NCI-H2107 (cell line): ENCODE results near the gene SUN1.
"Not testable (repeated sequence)": the region's sequence is repeated elsewhere in the genome, so short reads cannot be mapped to it uniquely, and the experiment has no call there.

ENCODE experiments used
- DNase-seq: peaks from one replicate; lab custom pipeline; 2025; lab: John Stamatoyannopoulos, UW

The SUN1 gene

DNA sequence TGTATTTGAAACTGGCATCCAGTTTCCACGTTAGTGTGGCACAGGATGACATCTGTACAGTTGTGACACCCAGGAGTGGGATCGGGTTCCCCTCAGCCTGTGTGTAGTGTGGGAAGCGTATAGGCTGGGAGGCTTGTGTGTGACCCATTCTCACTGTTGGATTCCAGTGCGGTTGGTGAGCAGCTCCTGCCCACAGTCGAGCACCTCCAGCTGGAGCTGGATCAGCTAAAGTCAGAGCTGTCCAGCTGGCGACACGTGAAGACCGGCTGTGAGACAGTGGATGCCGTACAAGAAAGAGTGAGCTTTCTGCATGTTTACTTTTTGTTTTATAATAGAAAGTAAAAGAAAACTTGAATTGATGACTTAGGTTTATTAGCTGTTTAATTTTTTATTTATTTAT lies 25.4 kb downstream of the SUN1 start:
- DNase-seq: no peak

DNA sequence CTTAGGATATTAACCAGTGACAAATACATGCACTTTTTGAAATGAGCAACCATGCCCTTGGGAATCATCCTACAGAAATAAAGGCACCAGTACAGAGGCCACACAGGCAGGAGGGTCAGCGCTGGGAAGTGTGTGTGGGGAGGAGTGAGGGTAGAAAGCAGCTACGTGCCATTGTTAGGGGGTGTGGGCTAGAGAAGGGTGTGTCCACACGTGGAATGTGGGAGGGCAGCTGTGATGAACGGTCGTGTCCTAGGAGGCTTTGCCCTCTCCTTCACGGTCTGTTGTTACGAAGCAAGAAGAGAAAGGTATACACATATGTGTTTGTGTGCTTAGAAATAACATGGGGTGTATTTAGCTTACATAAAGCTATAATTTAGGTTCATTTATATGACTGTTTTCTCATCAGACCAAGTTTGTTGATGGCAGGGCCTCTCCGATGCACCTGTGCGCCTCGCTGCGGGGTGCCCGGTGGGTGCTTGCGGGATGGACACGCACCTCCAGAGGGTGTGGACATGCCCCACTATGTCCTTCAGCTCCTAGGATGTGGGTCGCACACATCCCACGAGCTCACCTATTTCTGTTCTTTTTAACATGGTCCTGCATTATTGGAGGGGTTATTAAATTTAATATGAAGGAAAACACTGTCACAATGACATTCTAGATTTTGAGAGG lies 27.2 kb downstream of the SUN1 start:
- no peak for DNase-seq

DNA sequence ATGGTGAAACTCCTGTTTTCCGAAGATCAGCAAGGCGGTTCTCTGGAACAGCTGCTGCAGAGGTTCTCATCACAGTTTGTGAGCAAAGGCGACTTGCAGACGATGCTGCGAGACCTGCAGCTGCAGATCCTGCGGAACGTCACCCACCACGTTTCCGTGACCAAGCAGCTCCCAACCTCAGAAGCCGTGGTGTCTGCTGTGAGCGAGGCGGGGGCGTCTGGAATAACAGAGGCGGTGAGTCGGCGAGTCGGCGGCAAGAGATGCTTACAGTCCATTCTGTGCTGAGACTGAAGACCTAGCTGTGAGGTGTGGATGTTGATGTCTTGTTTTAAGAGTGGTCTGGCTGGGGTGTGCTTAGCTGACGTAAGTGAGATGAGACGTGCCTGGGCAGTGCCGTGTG lies 27.9 kb downstream of the SUN1 start:
- no peak for DNase-seq

GRCh38 chr7:861222-861621 lies 28.9 kb downstream of the SUN1 start:
- DNase-seq: no peak

- DNase-seq: no peak
Measured at GRCh38 chr7:862157-862556, 29.9 kb downstream of the SUN1 start.

- DNase-seq: no peak
Measured at GRCh38 chr7:863106-863505, 30.8 kb downstream of the SUN1 start.

- DNase-seq: no peak
Measured at GRCh38 chr7:865921-866320, 33.6 kb downstream of the SUN1 start.

DNA sequence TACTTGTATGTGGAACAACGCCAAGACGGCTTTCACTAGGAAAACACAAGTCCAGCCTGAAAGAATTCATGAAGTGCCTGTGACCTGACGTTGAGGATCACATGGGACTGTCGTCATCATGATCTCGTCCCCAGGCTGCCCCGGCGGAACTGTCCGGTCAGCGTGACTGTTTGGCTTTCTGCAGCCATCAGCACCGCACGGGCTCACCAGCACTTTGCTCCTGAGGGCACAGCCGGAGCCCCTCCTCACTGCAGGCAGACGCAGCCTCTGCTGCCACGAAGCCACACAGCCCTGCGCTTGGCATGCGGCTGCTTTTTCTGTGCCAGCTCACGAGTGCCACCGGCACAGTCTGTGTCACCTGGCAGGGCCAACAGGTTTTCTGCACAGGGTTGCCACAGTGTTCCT lies 34.7 kb downstream of the SUN1 start:
- no peak for DNase-seq

DNA sequence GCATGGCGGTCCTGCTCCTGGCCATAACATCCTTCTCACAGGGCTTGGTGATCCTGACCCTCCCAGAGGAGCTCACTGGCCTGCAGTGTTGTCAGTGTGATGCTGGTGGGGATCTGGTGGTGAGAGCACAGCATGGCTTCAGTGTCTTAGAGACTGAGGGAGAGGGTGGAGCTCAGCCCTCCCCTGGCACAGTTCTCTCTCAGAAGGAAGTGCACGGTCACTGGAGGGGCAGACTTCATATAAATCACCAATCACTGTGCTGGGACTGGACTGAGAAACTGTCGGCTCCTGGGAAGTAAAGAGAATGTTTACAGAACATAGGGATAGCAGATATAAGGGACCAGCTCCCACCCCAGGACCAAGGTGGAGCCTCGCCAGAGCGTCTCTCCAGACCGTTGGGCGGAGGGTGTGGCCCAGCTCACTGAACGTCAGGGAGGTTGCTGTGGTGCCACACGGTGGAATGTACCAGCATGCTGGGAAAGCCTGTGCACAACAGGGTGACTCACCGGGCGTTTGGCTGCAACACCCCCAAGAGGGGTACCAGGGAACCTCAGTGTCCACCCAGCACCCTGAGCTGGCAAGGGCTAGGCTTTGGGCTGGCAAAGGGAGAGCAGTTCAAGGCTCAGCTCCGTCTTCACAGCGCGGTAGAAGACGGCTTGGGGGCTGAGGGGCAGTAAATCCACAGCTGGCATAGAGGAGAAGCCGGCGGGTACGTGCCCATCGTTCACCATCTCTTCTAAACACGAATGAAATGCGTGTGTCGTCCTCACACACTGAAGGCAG lies 35.3 kb downstream of the SUN1 start:
- no peak for DNase-seq

GRCh38 chr7:868189-868486 lies 35.9 kb downstream of the SUN1 start:
- no peak for DNase-seq

GRCh38 chr7:869348-869747 lies 37.1 kb downstream of the SUN1 start:
- no peak for DNase-seq

DNA sequence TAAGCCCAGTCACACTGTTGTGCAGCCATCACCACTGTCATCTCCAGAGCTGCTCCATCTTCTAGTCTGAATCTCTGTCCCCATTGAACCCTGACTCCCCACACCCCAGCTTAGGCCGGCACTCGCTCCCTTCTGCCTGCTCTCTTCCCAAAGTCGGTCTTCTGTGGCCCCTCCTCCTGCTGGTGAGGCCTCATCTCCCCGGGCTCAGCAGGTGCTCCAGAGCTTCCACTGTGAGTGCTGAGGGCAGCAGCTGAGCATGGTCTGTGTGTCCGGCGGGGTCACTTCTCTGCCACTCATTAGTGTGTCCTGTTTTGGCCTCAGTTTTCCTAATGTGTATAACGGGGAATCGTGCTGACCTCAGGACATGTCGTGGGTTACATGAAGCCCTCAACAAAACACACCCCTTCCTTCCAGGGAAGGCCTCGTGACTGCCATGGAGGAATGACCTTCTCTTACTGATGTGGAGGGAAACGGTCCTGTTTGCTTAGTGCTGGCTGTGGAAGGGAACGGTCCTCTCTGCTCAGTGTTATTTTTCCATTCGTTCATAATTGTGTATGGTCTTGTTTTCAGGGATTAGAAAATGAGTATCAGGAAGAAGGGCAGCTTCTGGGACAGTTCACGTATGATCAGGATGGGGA lies 39.7 kb downstream of the SUN1 start:
- no peak for DNase-seq

- not testable (repeated sequence) for DNase-seq
Measured at GRCh38 chr7:872685-873084, 40.4 kb downstream of the SUN1 start.

DNA sequence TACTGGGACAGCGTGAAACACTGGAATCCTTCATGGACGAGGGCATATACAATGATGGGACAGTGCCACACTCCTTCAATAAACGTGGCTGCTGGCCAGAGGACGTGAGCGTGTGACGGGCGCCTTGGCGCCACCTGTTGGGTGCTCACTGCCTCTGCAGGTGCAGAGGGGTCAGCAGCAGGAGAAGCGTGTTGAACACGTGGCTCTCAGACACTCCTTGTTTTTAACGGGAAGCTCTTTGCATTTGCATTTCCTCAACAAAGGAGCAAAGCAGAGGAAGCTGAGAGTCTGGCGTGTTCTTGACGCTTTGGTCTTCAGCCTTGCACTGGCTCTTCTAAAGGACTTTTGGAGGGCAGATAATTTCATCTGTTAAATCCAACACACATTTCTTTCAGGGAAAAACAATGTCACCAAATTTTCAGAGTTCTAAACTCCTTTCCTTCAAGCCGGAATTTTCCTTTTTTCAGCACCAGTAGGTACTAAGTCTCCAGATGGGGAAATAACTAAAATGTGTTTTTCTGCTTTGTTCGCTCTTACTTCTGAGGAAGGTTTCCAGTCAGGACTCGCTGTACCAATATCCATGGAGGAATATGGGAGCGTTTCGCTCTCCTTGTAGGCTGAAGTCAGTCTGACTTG lies 41.2 kb downstream of the SUN1 start:
- peak; percentile 79 for DNase-seq

GRCh38 chr7:874031-874749 lies 41.9 kb downstream of the SUN1 start:
- no peak for DNase-seq

- peak; percentile 90 for DNase-seq
Measured at GRCh38 chr7:875051-875450, 42.8 kb downstream of the SUN1 start.

DNA sequence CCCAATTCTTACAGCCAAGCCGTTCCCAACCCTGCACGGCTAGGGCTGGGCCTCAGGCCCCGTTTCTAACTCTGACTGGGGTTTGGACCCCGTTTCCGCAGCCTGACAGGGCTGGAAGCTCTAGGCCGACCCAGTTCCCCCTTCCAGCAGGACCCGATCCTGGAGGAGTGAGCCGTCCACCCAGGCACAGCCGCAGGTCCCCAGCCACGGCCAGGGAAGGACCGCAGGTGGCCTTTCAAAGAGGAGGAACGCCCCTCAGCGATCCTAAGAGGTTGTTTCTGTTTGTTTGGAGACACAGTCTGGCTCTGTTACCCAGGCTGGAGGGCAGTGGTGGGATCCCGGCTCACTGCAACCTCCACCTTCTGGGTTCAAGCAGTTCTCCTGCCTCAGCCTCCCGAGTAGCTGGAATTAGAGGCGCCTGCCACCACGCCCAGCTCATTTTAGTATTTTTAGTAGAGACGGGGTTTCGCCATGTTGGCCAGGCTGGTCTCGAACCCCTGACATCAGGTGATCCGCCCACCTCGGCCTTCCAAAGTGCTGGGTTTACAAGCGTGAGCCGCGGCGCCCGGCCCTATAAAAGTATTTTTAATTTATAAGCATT lies 43.3 kb downstream of the SUN1 start:
- no peak for DNase-seq

DNA sequence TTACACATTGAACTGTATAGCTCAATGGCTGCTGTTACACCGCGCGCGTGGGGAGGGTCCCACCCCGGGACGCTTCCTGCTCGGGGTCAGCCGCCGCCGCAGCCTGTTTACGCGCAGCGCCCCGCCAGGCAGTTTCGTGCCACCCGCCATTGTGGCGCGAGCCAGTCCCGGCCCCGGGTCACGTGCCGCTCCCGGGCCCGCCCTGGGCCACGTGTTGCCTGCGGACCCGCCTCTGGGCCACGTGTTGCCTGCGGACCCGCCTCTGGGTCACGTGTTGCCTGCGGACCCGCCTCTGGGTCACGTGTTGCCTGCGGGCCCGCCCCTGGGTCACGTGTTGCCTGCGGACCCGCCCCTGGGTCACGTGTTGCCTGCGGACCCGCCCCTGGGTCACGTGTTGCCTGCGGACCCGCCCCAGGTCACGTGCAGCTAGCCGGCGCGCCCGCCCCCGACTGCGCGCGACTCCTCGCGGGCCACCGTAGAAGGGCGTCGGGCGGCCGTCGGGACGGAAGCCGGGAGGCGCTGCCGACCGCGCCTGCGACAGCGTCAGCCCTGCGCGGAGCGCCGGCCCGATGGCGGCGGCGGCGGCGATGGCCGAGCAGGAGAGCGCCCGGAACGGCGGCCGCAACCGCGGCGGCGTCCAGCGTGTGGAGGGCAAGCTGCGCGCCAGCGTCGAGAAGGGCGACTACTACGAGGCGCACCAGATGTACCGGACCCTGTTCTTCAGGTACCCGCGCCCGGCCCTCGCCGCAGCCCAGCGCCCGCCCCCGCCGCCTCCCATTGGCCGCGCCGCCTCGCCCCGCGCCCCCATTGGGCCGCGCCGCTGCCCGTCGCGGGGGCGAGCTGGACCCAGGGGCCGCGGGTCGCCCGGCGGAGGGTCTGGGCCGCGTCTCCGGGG lies 44.0 kb downstream of the SUN1 start, which contains the start of gene GET4:
Gene GET4, plus strand, starts transcription at position 478 of the 895 bp plus-strand sequence. Its CDS starts 92 bp downstream, at position 570.
- peak; percentile 98 for DNase-seq

DNA sequence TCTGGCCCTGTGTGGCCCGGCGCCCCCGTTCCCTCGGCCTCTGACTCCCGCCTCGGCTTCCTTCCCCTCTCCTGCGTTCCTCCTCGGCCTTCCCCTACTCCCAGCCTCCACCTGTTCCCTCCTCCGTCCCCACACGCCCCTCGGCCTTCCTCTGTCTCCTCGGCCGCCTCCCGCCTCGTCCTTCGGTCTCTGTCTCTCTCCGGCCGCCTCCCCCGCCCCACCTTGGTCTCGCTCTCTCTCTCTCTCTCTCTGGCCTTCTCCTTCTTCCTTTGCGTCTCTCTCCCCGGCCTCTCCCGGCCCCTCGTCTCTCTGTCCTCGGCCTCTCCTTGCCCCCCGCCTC lies 44.7 kb downstream of the SUN1 start:
- DNase-seq: no peak

- DNase-seq: peak; percentile 51
Measured at GRCh38 chr7:877312-878232, 45.3 kb downstream of the SUN1 start.
